Thyroid gland (tissue), 4 donors: Measurements from ENCODE around the gene ERP44.

Source experiments
- POLR2A ChIP-seq, 2 donors: fragments of 450-650 bp; IDR thresholded peaks; one replicate each; pipeline ENCODE4 v1.6.1; 2017; ENCODE audit warnings: antibody characterized with exemption in 2 of 2, mild to moderate bottlenecking in 2 of 2, moderate library complexity in 1 of 2
- TF ChIP-seq, protein P1 (sequence below), 6 experiments: fragments of 200-600 bp in 3 of 6; fragments of 450-650 bp in 3 of 6; sonication (generic) in 3 of 6; IDR thresholded peaks; one replicate each; pipeline ENCODE4 v1.5.1; 2016 to 2019; ENCODE audit warnings: antibody characterized with exemption in 6 of 6, mild to moderate bottlenecking in 2 of 6, inconsistent platforms in 1 of 6, moderate library complexity in 1 of 6

DNA sequence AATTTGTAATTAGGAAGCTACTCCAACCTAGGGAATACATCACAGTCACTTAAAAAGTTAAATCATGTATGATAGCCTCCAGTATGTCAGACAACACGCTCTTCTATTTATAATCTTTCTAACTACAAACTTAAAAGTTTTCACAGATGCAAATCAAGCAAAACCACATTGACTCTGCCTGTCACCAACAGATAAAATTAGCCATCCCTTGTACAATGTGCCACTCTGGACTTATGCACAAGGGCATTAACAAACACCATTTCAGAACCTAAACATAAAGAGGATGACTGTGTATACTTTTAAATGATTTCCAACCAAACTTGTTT, 14.7 kb downstream of the ERP44 start:
- TF ChIP-seq, protein P1, sequence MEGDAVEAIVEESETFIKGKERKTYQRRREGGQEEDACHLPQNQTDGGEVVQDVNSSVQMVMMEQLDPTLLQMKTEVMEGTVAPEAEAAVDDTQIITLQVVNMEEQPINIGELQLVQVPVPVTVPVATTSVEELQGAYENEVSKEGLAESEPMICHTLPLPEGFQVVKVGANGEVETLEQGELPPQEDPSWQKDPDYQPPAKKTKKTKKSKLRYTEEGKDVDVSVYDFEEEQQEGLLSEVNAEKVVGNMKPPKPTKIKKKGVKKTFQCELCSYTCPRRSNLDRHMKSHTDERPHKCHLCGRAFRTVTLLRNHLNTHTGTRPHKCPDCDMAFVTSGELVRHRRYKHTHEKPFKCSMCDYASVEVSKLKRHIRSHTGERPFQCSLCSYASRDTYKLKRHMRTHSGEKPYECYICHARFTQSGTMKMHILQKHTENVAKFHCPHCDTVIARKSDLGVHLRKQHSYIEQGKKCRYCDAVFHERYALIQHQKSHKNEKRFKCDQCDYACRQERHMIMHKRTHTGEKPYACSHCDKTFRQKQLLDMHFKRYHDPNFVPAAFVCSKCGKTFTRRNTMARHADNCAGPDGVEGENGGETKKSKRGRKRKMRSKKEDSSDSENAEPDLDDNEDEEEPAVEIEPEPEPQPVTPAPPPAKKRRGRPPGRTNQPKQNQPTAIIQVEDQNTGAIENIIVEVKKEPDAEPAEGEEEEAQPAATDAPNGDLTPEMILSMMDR (IDR thresholded peaks at IDR 0.05) = no peak
- no peak for TF ChIP-seq POLR2A (IDR thresholded peaks at IDR 0.05)
